RPMI7951 (cell line): ENCODE results near the gene SRRM2. TPM values are rescaled to one million over a fixed set of nuclear protein-coding genes. Genes with fewer than 3 reads are reported as not detected.
"Not testable (repeated sequence)": the region's sequence is repeated elsewhere in the genome, so short reads cannot be mapped to it uniquely, and the experiment has no call there.

Source experiments
- DNase-seq: peaks from one replicate; pipeline ENCODE4 v3.0.0-alpha.2; 2012; ENCODE audit warnings: low read depth
- total RNA-seq: library from RNA; depleted of rRNA; stranded (reverse); fragments of >200 nt; shearing (Covaris generic); gene quantifications from 2 replicates; pipeline ENCODE4 v1.2.3, GENCODE V29; 2014

SRRM2 gene
- total RNA-seq, 1 experiment from 2014 or later = 40.0 TPM

- DNase-seq = no peak
Measured at GRCh38 chr16:2715064-2715463, 37.4 kb upstream of the SRRM2 start.

GRCh38 chr16:2715519-2715918 is 36.9 kb upstream of the SRRM2 start:
- peak; percentile 42 for DNase-seq

DNA sequence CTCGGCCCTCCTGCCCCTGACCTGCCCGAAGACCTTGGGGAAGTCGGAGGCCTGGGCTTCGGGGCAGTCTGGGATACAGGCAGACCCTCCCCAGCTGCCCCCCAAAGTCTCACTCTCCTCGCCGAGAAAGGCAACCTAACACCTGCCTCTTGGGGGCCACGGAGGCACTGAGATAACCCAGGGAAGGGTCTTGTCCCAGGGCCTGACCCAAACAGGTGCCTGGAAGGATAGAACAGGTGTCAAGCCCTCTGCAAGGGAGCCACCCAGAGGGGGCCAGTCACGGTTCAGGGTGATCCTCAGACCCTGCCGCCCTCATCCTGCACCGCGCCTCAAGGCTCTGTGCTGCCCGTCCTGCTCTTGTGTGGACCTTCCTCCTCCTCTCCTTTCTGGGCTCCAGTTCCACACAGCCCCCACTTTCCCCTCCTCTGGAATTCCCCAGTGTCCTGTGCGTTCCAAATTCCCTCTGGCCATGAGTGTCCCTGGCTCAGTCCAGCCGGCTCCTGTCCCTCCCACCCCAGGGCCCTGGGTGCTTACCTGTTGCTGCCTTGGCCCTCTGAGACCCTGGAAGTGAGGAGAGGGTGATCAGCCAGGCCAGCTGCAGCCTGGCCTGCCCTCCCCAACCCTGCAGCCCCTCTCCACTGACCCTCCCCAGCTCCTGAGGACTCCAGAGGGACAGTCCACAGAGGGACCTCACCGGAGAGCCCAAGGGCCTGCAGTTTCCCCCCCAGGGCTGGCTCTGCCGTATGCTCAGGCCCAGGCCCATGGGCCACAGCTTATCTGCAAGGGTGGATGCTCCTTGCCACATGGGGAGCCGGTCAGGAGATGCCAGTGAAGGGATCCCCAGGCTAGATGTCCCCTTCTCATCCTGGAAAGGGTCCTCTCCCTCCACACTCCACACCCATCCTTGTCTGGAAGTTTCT is 36.2 kb upstream of the SRRM2 start:
- DNase-seq = no peak

DNA sequence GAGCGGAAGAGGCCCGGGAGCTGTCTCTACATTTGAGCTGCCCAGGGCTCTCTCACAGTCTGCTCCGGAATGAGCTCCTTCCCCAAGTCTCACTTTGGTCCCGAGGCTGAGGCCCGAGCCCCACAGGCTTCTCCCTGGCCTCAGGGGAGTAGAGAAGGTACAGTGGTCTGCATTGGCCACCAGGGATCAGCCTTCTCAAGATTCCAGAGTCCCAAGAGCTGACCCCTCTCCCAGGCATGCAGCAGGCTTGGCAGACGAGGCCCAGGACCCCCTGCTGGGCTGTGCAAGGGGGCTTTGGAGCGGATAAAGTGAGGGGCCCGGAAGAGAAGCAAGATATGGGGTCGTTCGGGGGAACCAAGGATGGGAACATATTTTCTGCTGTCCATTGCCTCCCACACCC is 35.5 kb upstream of the SRRM2 start:
- no peak for DNase-seq

GRCh38 chr16:2717383-2718263 is 34.8 kb upstream of the SRRM2 start:
- DNase-seq = no peak

- no peak for DNase-seq
Measured at GRCh38 chr16:2719328-2720063, 32.9 kb upstream of the SRRM2 start.

- no peak for DNase-seq
Measured at GRCh38 chr16:2720064-2720457, 32.4 kb upstream of the SRRM2 start, which contains the start of gene PRSS27. Gene PRSS27 (minus strand): TSS chr16:2720224. CDS start chr16:2720160, 64 bp downstream.

GRCh38 chr16:2720719-2721633 is 31.5 kb upstream of the SRRM2 start:
- peak; percentile 79 for DNase-seq

GRCh38 chr16:2721634-2722173 is 30.7 kb upstream of the SRRM2 start:
- DNase-seq = not testable (repeated sequence)

DNA sequence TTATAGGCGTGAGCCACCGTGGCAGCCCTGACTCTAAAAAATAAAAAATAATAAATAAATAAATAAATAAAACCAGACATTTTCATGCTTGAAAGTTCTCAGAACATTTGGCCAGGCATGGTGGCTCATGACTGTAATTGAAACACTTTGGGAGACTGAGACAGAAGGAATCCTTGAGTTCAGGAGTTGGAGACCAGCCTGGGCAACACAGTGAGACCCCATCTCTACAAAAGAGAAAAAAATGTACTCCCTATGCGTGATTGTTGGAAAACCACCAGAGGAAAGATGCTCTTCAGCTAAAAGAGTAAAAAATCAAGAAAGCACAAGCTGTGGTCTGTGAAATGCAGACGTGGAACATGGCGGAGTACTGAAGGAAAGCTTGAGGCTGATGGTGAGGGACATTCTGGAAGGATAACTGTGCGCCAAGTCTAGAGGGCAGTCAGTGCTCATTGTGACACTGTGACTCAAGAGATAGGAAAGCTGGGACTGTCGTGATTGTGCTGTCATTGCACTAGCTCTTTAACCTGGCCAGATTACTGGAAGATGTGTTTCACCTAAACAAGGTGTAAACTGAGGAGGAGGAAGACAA is 28.3 kb upstream of the SRRM2 start:
- no peak for DNase-seq

DNA sequence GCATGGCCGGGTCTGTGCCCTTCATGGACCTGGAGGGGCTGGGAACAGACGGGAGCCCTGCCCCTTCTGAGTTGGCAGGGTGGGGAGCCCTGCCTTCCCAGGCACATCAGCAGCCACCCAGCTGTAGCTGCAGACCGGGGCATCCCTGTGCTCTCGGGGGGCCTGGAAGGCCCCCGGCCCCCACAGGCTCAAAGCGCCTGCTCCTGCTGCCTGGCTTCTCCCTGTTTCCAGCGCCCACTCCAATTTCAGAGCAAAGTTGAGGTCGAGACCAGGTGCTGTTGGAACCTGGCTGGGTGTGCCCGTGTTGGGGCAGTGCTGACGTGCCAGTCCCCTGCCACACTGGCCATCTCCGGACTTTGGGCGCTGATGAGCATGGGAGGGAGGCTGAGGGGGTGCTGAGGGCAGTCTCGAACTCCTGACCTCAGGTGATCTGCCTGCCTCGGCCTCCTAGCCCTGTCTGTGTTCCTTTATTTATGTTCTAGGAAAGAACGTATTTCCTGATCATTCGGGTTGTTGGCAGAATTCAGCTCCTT is 27.6 kb upstream of the SRRM2 start:
- DNase-seq = no peak

DNA sequence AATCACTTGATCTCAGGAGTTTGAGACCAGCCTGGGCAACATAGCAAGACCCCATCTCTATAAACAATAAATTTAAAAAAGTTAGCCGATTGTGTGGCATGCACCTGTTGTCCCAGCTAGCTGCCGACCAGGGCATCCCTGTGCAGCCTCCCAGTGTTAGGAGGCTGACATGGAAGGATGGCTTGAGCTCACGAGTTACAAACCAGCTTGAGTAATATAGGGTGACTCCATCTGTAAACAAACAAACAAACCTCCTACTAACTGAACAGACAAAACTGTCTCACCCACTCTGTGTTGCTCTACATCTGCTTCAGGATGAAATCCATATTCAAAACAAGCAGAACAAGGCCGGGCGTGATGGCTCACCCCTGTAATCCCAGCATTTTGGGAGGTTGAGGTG is 25.5 kb upstream of the SRRM2 start:
- no peak for DNase-seq

- DNase-seq = no peak
Measured at GRCh38 chr16:2728034-2728433, 24.4 kb upstream of the SRRM2 start.

DNA sequence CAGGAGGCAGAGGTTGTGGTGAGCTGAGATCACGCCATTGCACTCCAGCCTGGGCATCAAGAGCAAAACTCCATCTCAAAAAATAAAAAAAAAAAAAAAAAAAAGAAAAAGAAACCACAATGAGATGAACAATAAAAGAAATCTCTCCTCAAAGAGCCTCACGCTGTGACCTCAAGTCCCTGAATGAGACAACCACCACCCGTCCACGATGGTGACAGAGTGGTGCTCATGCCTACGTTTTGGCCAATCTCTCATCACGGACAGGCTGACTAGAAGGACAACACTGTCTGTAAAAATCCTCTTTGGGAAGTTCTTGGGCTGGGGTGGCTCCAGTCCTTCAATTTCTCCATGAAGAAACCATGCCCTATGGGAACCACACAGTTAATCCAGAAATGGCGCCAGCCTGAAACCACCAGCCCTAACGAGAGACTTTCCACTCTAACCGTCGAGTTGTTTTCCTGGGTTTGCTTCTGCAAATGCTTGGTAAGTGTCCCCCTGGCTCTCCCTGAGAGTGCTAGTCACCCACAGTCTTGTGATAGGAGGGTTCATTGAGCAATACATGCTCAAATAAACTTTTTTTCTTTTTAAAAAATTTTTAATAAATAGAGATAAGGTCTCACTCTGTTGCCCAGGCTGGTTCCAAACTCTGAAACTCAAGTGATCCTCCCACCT is 17.5 kb upstream of the SRRM2 start:
- DNase-seq = no peak

- DNase-seq = no peak
Measured at GRCh38 chr16:2736476-2737237, 15.8 kb upstream of the SRRM2 start.

GRCh38 chr16:2737238-2737605 is 15.2 kb upstream of the SRRM2 start:
- DNase-seq = no peak

- DNase-seq = no peak
Measured at GRCh38 chr16:2737895-2738418, 14.5 kb upstream of the SRRM2 start.

GRCh38 chr16:2738615-2739014 is 13.8 kb upstream of the SRRM2 start:
- DNase-seq = no peak
